ENCODE data around the gene ERN2. TPM values are rescaled to one million over a fixed set of nuclear protein-coding genes. Genes with fewer than 3 reads are reported as not detected.

Gene ERN2
- total RNA-seq, 2 donors from 2014 or later, result 0.24 TPM; not detected in 1

- no peak overlapping the region for H3K27ac Mint-ChIP-seq
- ATAC-seq (replicated peaks in 1 of 2) (peak; percentile 99), DNase-seq (peak; percentile 77 to 80)
- H3K36me3 Mint-ChIP-seq (ENCODE audit: insufficient read depth in 2 of 2), result peaks cover 11 to 22% of the 10 kb centered on the region in 2 donors
- H3K27me3 Mint-ChIP-seq (ENCODE audit: low read depth), result no peaks in the 10 kb centered on the region
- peaks cover 19% of the 10 kb centered on the region for H3K4me1 Mint-ChIP-seq (ENCODE audit: low read depth)
- no peaks in the 10 kb centered on the region for H3K9me3 Mint-ChIP-seq
- H3K4me3 Mint-ChIP-seq, result peak overlapping the region; percentile 28 to 38
Observed at GRCh38 chr16:23670137-23670776, 42.8 kb downstream of the ERN2 start.

DNA sequence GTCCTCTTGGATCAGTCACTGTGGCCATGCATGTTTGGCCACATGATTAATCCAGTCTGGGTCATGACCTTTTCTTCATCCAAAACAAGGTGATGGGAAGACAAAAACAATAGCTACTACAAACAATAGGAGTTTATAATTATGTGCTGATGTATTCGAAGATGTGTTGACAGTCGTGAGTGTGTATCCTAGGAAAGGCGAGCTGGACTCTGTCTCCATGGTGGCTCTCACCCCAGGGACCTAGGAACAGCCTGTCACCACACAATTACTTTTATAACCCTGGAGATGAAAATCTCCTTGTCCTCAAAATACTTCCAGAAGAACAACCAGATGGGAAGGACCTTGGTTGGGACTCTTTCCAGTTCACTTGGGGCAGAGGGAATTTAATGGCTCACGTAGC, 44.1 kb downstream of the ERN2 start:
- ATAC-seq (replicated peaks in 1 of 2), result no peak
- H3K4me1 Mint-ChIP-seq (ENCODE audit: low read depth), result peaks cover 20% of the 10 kb centered on the region
- H3K27me3 Mint-ChIP-seq (ENCODE audit: low read depth), result no peaks in the 10 kb centered on the region
- H3K27ac Mint-ChIP-seq, result no peak overlapping the region
- H3K9me3 Mint-ChIP-seq, result no peaks in the 10 kb centered on the region
- H3K36me3 Mint-ChIP-seq (ENCODE audit: insufficient read depth in 2 of 2), result peaks cover 13 to 25% of the 10 kb centered on the region in 2 donors
- no peak overlapping the region for H3K4me3 Mint-ChIP-seq
- no peak for DNase-seq

DNA sequence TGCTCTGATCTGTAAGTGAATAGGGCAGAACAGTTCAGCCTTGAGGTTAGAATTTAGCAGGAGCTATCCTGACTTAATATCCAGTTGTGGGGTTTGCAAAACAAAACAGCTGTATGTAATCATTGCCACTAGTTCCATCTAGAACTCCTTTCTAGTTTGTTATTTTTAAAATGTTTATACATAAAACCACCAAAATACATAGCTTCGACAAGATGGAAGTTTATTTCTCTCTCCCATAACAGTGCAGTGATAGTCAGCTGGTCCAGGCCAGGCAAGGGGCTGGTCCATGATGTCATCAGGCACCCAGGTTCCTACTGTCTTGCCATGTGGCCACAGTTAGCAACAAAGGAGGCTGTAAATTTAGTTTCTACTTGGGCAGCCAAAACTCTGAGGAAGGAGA, 44.8 kb downstream of the ERN2 start:
- no peak overlapping the region for H3K4me3 Mint-ChIP-seq
- no peaks in the 10 kb centered on the region for H3K27me3 Mint-ChIP-seq (ENCODE audit: low read depth)
- no peaks in the 10 kb centered on the region for H3K9me3 Mint-ChIP-seq
- DNase-seq (no peak), ATAC-seq (replicated peaks in 1 of 2) (no peak)
- no peak overlapping the region for H3K27ac Mint-ChIP-seq
- peaks cover 27% of the 10 kb centered on the region for H3K4me1 Mint-ChIP-seq (ENCODE audit: low read depth)
- peaks cover 13 to 30% of the 10 kb centered on the region in 2 donors for H3K36me3 Mint-ChIP-seq (ENCODE audit: insufficient read depth in 2 of 2)

- no peak overlapping the region for H3K4me3 Mint-ChIP-seq
- ATAC-seq (replicated peaks in 1 of 2) (no peak), DNase-seq (no peak)
- H3K27ac Mint-ChIP-seq, result no peak overlapping the region
- no peaks in the 10 kb centered on the region for H3K27me3 Mint-ChIP-seq (ENCODE audit: low read depth)
- no peaks in the 10 kb centered on the region for H3K9me3 Mint-ChIP-seq
- H3K36me3 Mint-ChIP-seq (ENCODE audit: insufficient read depth in 2 of 2), result peaks cover 13 to 36% of the 10 kb centered on the region in 2 donors
- H3K4me1 Mint-ChIP-seq (ENCODE audit: low read depth), result peaks cover 31% of the 10 kb centered on the region
Observed at GRCh38 chr16:23667355-23667659, 45.7 kb downstream of the ERN2 start.

- no peak overlapping the region for H3K4me3 Mint-ChIP-seq
Observed at GRCh38 chr16:23666571-23667354, 46.3 kb downstream of the ERN2 start.

GRCh38 chr16:23663918-23664317, 49.1 kb downstream of the ERN2 start:
- Mint-ChIP-seq H3K36me3 (ENCODE audit: insufficient read depth in 2 of 2) (peaks cover 18 to 42% of the 10 kb centered on the region in 2 donors), H3K27ac (no peak overlapping the region), H3K27me3 (ENCODE audit: low read depth) (no peaks in the 10 kb centered on the region), H3K9me3 (no peaks in the 10 kb centered on the region), H3K4me1 (ENCODE audit: low read depth) (peaks cover 12% of the 10 kb centered on the region), H3K4me3 (no peak overlapping the region)
- ATAC-seq (replicated peaks in 1 of 2) (peak; percentile 50 to 71), DNase-seq (no peak)

More at GRCh38 chr16:23666571-23667354, 46.3 kb downstream of the ERN2 start:
- Mint-ChIP-seq H3K27ac (no peak overlapping the region), H3K9me3 (no peaks in the 10 kb centered on the region), H3K36me3 (ENCODE audit: insufficient read depth in 2 of 2) (peaks cover 13 to 37% of the 10 kb centered on the region in 2 donors), H3K4me1 (ENCODE audit: low read depth) (peaks cover 31% of the 10 kb centered on the region), H3K27me3 (ENCODE audit: low read depth) (no peaks in the 10 kb centered on the region)
- ATAC-seq (replicated peaks in 1 of 2), result no peak
- no peak for DNase-seq

DNA sequence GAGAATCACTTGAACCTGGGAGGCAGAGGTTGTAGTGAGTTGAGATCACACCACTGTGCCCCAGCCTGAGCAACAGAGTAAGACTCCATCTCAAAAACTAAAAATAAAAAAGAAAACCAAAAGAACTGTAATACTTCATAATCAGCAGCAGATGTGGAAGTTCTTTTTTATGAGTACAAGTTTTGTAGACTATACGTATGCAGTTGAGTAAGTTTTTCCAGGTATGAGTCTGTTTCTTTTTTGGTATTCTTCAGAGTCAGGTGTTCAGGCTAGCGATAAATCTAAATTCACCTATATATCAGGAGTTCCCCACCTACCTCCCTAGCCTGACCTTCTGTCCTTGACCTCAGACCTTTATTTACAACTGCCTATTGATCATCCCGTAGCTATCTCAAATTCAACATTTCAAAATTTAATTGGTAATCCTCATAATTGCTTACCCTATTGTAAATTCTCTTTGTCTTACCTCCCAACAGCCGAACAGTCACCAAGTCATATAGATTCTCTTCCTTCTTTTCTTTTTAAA, 61.0 kb downstream of the ERN2 start:
- Mint-ChIP-seq H3K36me3 (ENCODE audit: insufficient read depth in 2 of 2) (peaks cover 10 to 44% of the 10 kb centered on the region in 2 donors), H3K27me3 (ENCODE audit: low read depth) (no peaks in the 10 kb centered on the region), H3K9me3 (no peaks in the 10 kb centered on the region), H3K27ac (peak overlapping the region; percentile 41), H3K4me1 (ENCODE audit: low read depth) (peaks cover 41% of the 10 kb centered on the region), H3K4me3 (peak overlapping the region; percentile 29 to 35)
- no peak for DNase-seq
- ATAC-seq (replicated peaks in 1 of 2), result peak; percentile 65 to 86

DNA sequence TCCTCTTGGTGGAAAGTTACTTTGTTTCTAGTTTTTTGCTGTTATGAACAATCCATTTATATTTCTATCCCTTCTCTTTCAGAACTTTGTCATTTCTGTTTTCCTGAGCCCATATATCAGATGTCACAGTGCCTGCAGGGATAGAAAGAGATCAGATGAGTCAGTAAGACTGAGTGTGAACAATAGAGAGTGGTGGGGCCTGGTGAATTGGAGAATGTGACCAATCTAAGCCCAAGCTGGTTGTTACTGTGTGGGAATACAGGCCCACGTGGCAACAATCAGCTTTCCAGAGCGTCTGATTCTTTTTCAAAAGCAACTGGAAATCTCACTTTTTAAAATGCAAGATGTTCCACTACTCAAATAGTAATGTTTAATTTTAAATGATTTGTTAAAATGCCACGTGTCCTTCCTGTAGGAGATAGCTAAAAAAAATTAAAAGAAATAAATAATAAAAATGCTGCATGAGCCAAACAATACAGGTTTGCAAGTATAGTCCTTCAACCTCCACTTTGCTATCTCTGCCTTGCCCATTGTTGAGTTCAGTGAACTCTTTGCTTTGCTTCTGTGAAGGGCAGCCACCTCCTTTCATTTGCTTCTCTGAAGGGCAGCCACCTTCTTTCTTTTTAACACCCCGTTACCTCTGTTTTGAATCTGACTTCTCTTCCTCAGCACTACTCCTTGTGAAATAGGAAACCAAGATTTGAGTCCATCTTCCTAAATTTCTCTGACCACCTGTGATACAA, 62.2 kb downstream of the ERN2 start:
- ATAC-seq (replicated peaks in 1 of 2), result peak; percentile 77 to 78
- Mint-ChIP-seq H3K27ac (peak overlapping the region; percentile 41), H3K27me3 (ENCODE audit: low read depth) (no peaks in the 10 kb centered on the region), H3K36me3 (ENCODE audit: insufficient read depth in 2 of 2) (peaks cover 17 to 50% of the 10 kb centered on the region in 2 donors), H3K4me3 (peak overlapping the region; percentile 29 to 35), H3K9me3 (no peaks in the 10 kb centered on the region), H3K4me1 (ENCODE audit: low read depth) (peaks cover 52% of the 10 kb centered on the region)
- DNase-seq, result no peak

DNA sequence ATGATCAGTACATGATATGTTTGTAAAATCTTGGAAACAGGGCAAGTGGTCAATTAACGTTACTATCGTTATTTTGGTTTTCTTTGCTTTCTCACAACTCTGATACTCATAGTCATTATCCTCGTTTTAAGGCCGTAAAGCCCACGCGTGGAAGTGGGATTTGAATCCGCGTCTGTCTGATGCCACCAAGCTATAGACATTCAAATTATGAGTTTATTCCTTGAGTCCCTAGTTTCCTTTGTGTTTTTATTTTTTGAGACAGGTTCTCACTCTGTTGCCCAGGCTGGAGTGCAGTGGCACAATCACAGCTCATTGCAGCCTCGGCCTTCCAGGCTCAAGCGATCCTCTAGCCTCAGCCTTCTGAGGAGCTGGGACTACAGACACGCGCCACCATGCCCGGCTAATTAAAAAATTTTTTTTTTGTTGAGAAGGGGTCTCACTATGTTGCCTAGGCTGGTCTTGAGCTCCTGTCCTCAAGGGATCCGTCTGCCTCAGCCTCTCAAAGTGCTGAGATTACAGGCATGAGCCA, 70.7 kb downstream of the ERN2 start:
- Mint-ChIP-seq H3K27ac (peak overlapping the region; percentile 92), H3K9me3 (no peaks in the 10 kb centered on the region), H3K27me3 (ENCODE audit: low read depth) (no peaks in the 10 kb centered on the region), H3K36me3 (ENCODE audit: insufficient read depth in 2 of 2) (peaks cover 16 to 36% of the 10 kb centered on the region in 2 donors), H3K4me3 (peak overlapping the region; percentile 92 to 96), H3K4me1 (ENCODE audit: low read depth) (peaks cover 57% of the 10 kb centered on the region)
- DNase-seq (no peak), ATAC-seq (replicated peaks in 1 of 2) (no peak)

DNA sequence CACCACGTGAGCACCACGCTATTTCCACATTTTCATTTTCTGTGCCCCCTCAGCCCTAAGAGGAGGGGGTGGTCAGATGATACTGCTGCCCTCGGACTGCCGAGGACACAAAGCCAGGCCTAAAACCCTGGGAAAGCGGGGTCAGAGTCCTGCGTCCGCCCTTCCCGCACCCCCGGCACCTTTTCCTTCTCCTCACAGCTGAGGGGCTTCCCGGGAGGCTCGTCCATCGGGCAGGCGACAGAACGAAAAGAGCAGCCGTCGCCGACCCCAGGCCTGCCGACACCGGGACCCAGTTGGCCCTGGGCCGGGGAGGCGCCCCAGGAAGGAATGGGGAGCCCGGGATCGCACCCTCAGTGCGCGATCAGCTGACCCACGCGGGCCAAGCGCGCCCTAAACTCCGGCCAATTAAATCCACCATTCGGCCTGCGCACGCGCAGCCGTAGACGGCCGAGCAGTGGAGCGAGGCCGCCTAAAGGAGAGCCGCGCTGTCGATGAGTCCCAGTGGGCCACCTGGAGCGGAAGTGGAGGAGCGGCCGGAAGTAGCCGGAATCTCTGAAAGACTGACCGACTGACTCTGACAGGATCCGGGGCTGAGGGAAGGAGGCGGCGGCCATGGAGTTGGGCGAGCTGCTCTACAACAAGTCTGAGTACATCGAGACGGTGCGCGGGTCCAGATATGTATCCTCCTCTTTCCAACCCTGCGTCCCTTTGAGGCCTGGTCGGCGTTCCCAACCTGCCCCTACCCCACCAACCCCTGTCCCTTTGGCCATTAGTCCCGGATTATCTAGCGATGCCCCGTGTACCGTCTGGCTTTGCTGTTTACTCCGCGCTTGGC, 71.9 kb downstream of the ERN2 start, which contains the start of the genes DCTN5 and PALB2:
Gene DCTN5, plus strand, starts transcription at position 536 of the 835 bp plus-strand sequence. Its CDS starts 77 bp downstream, at position 613.
Gene PALB2, minus strand, starts transcription at position 380 of the 835 bp plus-strand sequence. Its CDS starts 153 bp downstream, at position 227.
- Mint-ChIP-seq H3K27ac (peak within 1 kb of the TSS; percentile 96), H3K4me3 (peak within 1 kb of the TSS; percentile 92 to 96), H3K36me3 (ENCODE audit: insufficient read depth in 2 of 2) (peaks cover 12 to 34% of the 10 kb centered on the region in 2 donors), H3K9me3 (no peaks in the 10 kb centered on the region), H3K27me3 (ENCODE audit: low read depth) (no peaks in the 10 kb centered on the region), H3K4me1 (ENCODE audit: low read depth) (peaks cover 49% of the 10 kb centered on the region)
- DNase-seq (peak; percentile 92), ATAC-seq (replicated peaks in 1 of 2) (peak; percentile 99)

- Mint-ChIP-seq H3K27ac (peak overlapping the region; percentile 96), H3K36me3 (ENCODE audit: insufficient read depth in 2 of 2) (peaks cover 12 to 32% of the 10 kb centered on the region in 2 donors), H3K4me3 (peak overlapping the region; percentile 92 to 96), H3K9me3 (no peaks in the 10 kb centered on the region), H3K27me3 (ENCODE audit: low read depth) (no peaks in the 10 kb centered on the region), H3K4me1 (ENCODE audit: low read depth) (peaks cover 44% of the 10 kb centered on the region)
- peak in 1 of 2 donors; percentile 1 for DNase-seq
- no peak for ATAC-seq (replicated peaks in 1 of 2)
Observed at GRCh38 chr16:23640615-23640930, 72.4 kb downstream of the ERN2 start.

All from activated T-cell treated with anti-CD3 and anti-CD28 coated beads, Interleukin-2, amount 50 U/mL, for 72 hours (primary cell).